Measurements from ENCODE around the gene ADPRS. TPM values are rescaled to one million over a fixed set of nuclear protein-coding genes. Genes with fewer than 3 reads are reported as not detected.

ADPRS gene
- total RNA-seq, 2 donors from 2014 or later: 30.4 to 33.0 TPM

- DNase-seq: peak; percentile 17
- TF ChIP-seq CTCF (IDR thresholded peaks at IDR 0.05): no peak
- no peak overlapping the region for H3K9ac ChIP-seq (ENCODE audit: low read depth in 2 of 2, low read length in 2 of 2)
- no peaks in the 10 kb centered on the region for H3K4me1 ChIP-seq
- intact Hi-C loops (cut with DNase I): no loop called here
- no peaks in the 10 kb centered on the region for H3K9me3 ChIP-seq
- H3K27ac ChIP-seq: no peak overlapping the region
- H3K27me3 ChIP-seq: no peaks in the 10 kb centered on the region
- no peaks in the 10 kb centered on the region for H3K36me3 ChIP-seq
- H3K4me3 ChIP-seq: no peak overlapping the region
Measured at GRCh38 chr1:36115200-36115669, 26.5 kb downstream of the ADPRS start.

GRCh38 chr1:36115931-36116330 lies 27.2 kb downstream of the ADPRS start:
- Histone ChIP-seq H3K4me3 (no peak overlapping the region), H3K27ac (no peak overlapping the region), H3K4me1 (no peaks in the 10 kb centered on the region), H3K9ac (ENCODE audit: low read depth in 2 of 2, low read length in 2 of 2) (no peak overlapping the region), H3K36me3 (no peaks in the 10 kb centered on the region), H3K9me3 (no peaks in the 10 kb centered on the region), H3K27me3 (no peaks in the 10 kb centered on the region)
- TF ChIP-seq CTCF (IDR thresholded peaks at IDR 0.05): no peak
- intact Hi-C loops (cut with DNase I): no loop called here
- no peak for DNase-seq

- H3K9me3 ChIP-seq: no peaks in the 10 kb centered on the region
- H3K9ac ChIP-seq (ENCODE audit: low read depth in 2 of 2, low read length in 2 of 2): no peak overlapping the region
- no peaks in the 10 kb centered on the region for H3K27me3 ChIP-seq
- no peaks in the 10 kb centered on the region for H3K4me1 ChIP-seq
- intact Hi-C loops (cut with DNase I): no loop called here
- H3K36me3 ChIP-seq: no peaks in the 10 kb centered on the region
- H3K27ac ChIP-seq: no peak overlapping the region
- TF ChIP-seq CTCF (IDR thresholded peaks at IDR 0.05): no peak
- no peak overlapping the region for H3K4me3 ChIP-seq
- DNase-seq: no peak
Measured at GRCh38 chr1:36116901-36117300, 28.2 kb downstream of the ADPRS start.

GRCh38 chr1:36118447-36119204 lies 29.9 kb downstream of the ADPRS start:
- Histone ChIP-seq H3K36me3 (no peaks in the 10 kb centered on the region), H3K4me1 (no peaks in the 10 kb centered on the region), H3K27me3 (peaks cover under 1% of the 10 kb centered on the region), H3K4me3 (no peak overlapping the region), H3K27ac (no peak overlapping the region), H3K9ac (ENCODE audit: low read depth in 2 of 2, low read length in 2 of 2) (no peak overlapping the region), H3K9me3 (no peaks in the 10 kb centered on the region)
- DNase-seq: no peak
- no peak for TF ChIP-seq CTCF (IDR thresholded peaks at IDR 0.05)
- intact Hi-C loops (cut with DNase I): no loop called here

GRCh38 chr1:36119456-36119855 lies 30.8 kb downstream of the ADPRS start:
- TF ChIP-seq CTCF (IDR thresholded peaks at IDR 0.05): no peak
- DNase-seq: no peak
- peaks cover 9% of the 10 kb centered on the region for H3K27me3 ChIP-seq
- intact Hi-C loops (cut with DNase I): no loop called here
- H3K9me3 ChIP-seq: no peaks in the 10 kb centered on the region
- H3K36me3 ChIP-seq: no peaks in the 10 kb centered on the region
- H3K27ac ChIP-seq: no peak overlapping the region
- no peaks in the 10 kb centered on the region for H3K4me1 ChIP-seq
- H3K9ac ChIP-seq (ENCODE audit: low read depth in 2 of 2, low read length in 2 of 2): no peak overlapping the region
- H3K4me3 ChIP-seq: no peak overlapping the region

Data from colonic mucosa (tissue), 4 donors.